NCI-H1694 treated with DMSO at 0.1 percent for 48 hours (cell line): Measurements from ENCODE around the gene CFAP70.
A peak's percentile ranks its signal among the peaks of the same experiment; 100 is the strongest.
"Not testable (repeated sequence)": the region's sequence is repeated elsewhere in the genome, so short reads cannot be mapped to it uniquely, and the experiment has no call there.

Experiments
- DNase-seq: peaks from one replicate; lab custom pipeline; 2025; lab: John Stamatoyannopoulos, UW

Gene CFAP70

GRCh38 chr10:73358331-73359279, at the start of gene CFAP70:
Gene CFAP70, minus strand, starts transcription at chr10:73358864. Its CDS starts 4,068 bp downstream, at chr10:73354796.
- DNase-seq: peak; percentile 84

GRCh38 chr10:73408061-73408460, 49.4 kb upstream of the CFAP70 start:
- no peak for DNase-seq

- no peak for DNase-seq
Observed at GRCh38 chr10:73407495-73407894, 48.8 kb upstream of the CFAP70 start.

- no peak for DNase-seq
Observed at GRCh38 chr10:73406846-73407245, 48.2 kb upstream of the CFAP70 start.

- no peak for DNase-seq
Observed at GRCh38 chr10:73405556-73405955, 46.9 kb upstream of the CFAP70 start.

- DNase-seq: no peak
Observed at GRCh38 chr10:73404690-73405089, 46.0 kb upstream of the CFAP70 start.

GRCh38 chr10:73401636-73402035, 43.0 kb upstream of the CFAP70 start:
- no peak for DNase-seq

- no peak for DNase-seq
Observed at GRCh38 chr10:73399063-73399462, 40.4 kb upstream of the CFAP70 start.

- DNase-seq: no peak
Observed at GRCh38 chr10:73398024-73398423, 39.4 kb upstream of the CFAP70 start.

GRCh38 chr10:73394325-73394724, 35.7 kb upstream of the CFAP70 start:
- not testable (repeated sequence) for DNase-seq

GRCh38 chr10:73388228-73388627, 29.6 kb upstream of the CFAP70 start:
- no peak for DNase-seq

- DNase-seq: no peak
Observed at GRCh38 chr10:73386583-73386982, 27.9 kb upstream of the CFAP70 start.

GRCh38 chr10:73379064-73379748, 20.5 kb upstream of the CFAP70 start:
- DNase-seq: no peak

- DNase-seq: no peak
Observed at GRCh38 chr10:73376679-73377078, 18.0 kb upstream of the CFAP70 start.

- DNase-seq: no peak
Observed at GRCh38 chr10:73368238-73368637, 9.6 kb upstream of the CFAP70 start.

GRCh38 chr10:73366381-73367298, 8.0 kb upstream of the CFAP70 start:
- no peak for DNase-seq

- no peak for DNase-seq
Observed at GRCh38 chr10:73364964-73365363, 6.3 kb upstream of the CFAP70 start.

- DNase-seq: no peak
Observed at GRCh38 chr10:73359492-73359891, 828 bp upstream of the CFAP70 start.

GRCh38 chr10:73357821-73358220, 843 bp downstream of the CFAP70 start:
- DNase-seq: no peak

GRCh38 chr10:73357166-73357565, 1.5 kb downstream of the CFAP70 start:
- no peak for DNase-seq

- DNase-seq: no peak
Observed at GRCh38 chr10:73344269-73344668, 14.4 kb downstream of the CFAP70 start.

GRCh38 chr10:73340121-73340520, 18.5 kb downstream of the CFAP70 start:
- DNase-seq: no peak
